ENCODE measurements around the gene ITGA7. TPM values are rescaled to one million over a fixed set of nuclear protein-coding genes. Genes with fewer than 3 reads are reported as not detected.
A peak's percentile ranks its signal among the peaks of the same experiment; 100 is the strongest.

The ITGA7 gene
- total RNA-seq, 1 donor from 2014 or later = 7.7 TPM

- no peak for DNase-seq (ENCODE audit: low read depth)
- H3K4me3 ChIP-seq (ENCODE audit: low read depth, low read length) = peak overlapping the region; percentile 26
- TF ChIP-seq CTCF (conservative IDR thresholded peaks at IDR 0.05; ENCODE audit: low read depth, low read length) = no peak
Observed at GRCh38 chr12:55721601-55722213, 14.0 kb upstream of the ITGA7 start.

GRCh38 chr12:55720894-55721444 lies 13.3 kb upstream of the ITGA7 start:
- no peak for DNase-seq (ENCODE audit: low read depth)
- TF ChIP-seq CTCF (conservative IDR thresholded peaks at IDR 0.05; ENCODE audit: low read depth, low read length) = peak; percentile 70
- H3K4me3 ChIP-seq (ENCODE audit: low read depth, low read length) = peak overlapping the region; percentile 42

- TF ChIP-seq CTCF (conservative IDR thresholded peaks at IDR 0.05; ENCODE audit: low read depth, low read length) = no peak
- DNase-seq (ENCODE audit: low read depth) = no peak
Observed at GRCh38 chr12:55720071-55720564, 12.4 kb upstream of the ITGA7 start, which contains the start of gene RDH5. RDH5 (plus strand) TSS chr12:55720393; CDS start chr12:55721185, 792 bp downstream.

GRCh38 chr12:55719371-55719770 lies 11.7 kb upstream of the ITGA7 start:
- no peak overlapping the region for H3K4me3 ChIP-seq (ENCODE audit: low read depth, low read length)
- no peak for TF ChIP-seq CTCF (conservative IDR thresholded peaks at IDR 0.05; ENCODE audit: low read depth, low read length)
- no peak for DNase-seq (ENCODE audit: low read depth)

More at GRCh38 chr12:55720071-55720564, 12.4 kb upstream of the ITGA7 start, which contains the start of gene RDH5:
- peak within 1 kb of the TSS; percentile 42 for H3K4me3 ChIP-seq (ENCODE audit: low read depth, low read length)

GRCh38 chr12:55718624-55719275 lies 11.0 kb upstream of the ITGA7 start:
- H3K4me3 ChIP-seq (ENCODE audit: low read depth, low read length) = no peak overlapping the region
- TF ChIP-seq CTCF (conservative IDR thresholded peaks at IDR 0.05; ENCODE audit: low read depth, low read length) = no peak
- DNase-seq (ENCODE audit: low read depth) = no peak

GRCh38 chr12:55718015-55718414 lies 10.3 kb upstream of the ITGA7 start:
- no peak for DNase-seq (ENCODE audit: low read depth)
- no peak for TF ChIP-seq CTCF (conservative IDR thresholded peaks at IDR 0.05; ENCODE audit: low read depth, low read length)
- peak overlapping the region; percentile 76 for H3K4me3 ChIP-seq (ENCODE audit: low read depth, low read length)

Data from epithelial cell of proximal tubule (primary cell).